ENCODE data around the gene ZNF723.
"Not testable (repeated sequence)": the region's sequence is repeated elsewhere in the genome, so short reads cannot be mapped to it uniquely, and the experiment has no call there.

Gene ZNF723

DNA sequence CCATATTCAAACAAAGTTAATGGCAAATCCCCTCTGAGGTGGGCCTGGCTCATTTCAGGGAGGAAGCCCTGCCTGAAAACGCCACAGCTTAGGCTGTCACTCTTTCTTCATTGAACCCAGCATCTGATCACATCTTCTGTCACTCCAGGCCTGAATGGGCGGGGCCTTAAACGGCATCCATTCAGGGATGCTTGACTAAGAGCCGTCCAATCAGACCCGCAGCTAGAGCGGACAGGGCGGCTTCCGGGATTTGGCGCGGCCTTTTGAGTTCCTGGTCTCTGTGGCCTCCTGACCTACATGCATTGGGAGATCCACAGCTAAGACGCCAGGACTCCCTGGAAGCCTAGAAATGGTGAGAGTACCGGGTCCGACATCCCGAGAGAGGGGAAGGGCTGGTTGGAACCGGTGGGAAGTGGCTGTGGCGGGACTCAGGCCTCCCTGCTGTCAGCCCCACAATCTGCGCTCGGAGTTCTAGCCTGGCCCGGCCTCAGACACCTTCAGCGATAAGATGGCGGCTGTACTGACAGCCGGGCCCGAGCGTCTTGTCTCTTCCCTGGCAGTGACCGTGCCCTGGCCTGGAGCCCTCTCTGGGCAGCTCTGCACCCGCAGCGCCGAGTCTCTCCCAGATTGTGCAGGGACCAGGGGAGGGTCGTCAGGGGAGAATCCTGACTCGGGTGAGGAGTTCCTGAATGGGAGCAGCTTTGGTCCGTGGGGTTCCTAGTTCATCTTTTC lies at the start of gene ZNF723:
Gene ZNF723 (plus strand): TSS at position 261 of the 732 bp plus-strand sequence. CDS start 89 bp downstream, at position 350.
- no peak for DNase-seq (ENCODE audit: low spot score)

DNA sequence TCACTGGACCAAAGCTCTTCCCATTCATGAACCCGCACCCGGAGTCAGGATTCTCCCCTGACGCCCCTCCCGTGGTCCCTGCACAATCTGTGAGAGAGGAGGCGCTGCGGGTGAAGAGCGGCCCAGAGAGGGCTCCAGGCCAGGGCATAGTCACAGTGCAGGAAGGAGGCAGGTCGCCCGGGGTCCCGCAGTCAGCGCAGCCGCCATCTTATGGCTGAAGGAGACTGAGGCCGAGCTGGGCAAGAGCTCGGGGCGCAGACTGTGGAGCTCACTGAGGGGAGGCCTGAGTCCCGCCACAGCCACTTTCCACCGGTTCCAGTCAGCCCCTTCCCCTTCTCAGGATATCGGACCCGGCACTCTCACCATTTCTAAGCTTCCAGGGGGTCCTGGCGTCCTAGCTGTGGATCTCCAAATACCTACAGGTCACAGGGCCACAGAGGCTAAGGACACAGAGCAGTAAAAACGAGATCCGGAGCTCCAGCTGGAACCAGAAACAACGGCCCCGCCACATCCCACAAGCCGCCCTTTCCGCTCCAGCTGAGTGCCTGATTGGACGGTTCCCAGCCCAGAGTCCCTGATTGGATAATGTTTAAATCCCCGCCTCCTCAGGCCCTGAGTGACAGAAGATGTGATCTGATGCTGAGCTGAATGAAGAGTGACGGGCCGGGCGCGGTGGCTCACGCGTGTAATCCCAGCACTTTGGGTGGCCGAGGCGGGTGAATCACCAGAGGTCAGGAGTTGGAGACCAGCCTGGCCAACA lies 48.3 kb upstream of the ZNF723 start, which contains the start of gene ZNF99:
Gene ZNF99 (minus strand): TSS at position 501 of the 760 bp plus-strand sequence. CDS start 135 bp downstream, at position 366.
- no peak for DNase-seq (ENCODE audit: low spot score)

DNA sequence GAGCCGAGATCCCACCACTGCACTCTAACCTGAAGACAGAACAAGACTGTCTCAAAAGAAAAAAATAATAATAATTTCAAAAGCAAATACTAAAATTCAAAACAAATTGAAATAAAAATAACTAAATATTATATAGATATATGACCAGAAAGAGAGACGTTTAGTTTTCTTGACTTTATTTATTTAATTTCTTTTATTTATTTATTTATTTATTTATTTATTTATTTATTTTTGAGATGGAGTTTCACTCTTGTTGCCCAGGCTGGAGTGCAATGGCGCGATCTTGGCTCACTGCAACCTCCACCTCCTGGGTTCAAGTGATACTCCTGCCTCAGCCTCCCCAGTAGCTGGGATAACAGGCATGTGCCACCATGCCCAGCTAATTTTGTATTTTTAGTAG lies 39.2 kb upstream of the ZNF723 start:
- not testable (repeated sequence) for DNase-seq (ENCODE audit: low spot score)

DNA sequence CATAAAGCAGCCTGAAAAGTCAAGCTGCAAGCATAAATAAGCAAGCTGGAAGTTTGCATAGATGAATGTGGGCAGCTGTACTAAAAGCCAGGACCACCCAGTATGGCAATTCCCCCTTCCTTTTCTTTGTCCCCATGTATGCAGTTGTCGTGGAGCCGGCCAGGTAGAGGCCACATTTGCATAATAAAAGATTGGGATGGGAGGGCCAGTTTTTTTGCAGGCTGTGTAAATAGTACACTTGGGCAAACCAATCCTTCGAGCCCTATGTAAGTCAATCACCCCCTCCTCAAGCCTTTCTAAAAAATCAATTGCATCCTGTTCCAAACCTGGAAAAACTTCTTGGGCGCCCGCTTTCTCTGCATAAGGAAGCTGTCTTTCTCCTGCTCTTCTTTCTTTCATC lies 35.1 kb upstream of the ZNF723 start:
- DNase-seq (ENCODE audit: low spot score), result no peak

DNA sequence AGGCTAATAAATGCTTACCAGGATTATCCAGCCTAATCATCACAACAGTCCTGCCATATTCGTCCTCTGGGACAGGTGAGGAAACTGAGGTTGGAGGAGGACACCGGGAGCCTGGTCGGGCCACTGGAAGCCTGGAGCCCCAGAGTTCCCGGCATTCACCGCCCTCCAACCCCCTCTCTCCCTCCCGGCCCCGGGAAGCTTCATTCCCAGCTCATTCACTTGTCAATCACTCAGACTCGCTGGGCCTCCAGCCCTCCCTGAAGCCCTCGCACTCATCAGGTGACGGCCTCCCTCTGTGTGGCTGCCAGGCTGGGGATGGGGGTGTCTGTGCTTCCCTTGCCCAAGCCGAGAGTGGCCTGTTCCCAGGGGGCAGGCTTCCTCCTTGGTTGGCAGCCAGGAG lies 25.7 kb upstream of the ZNF723 start:
- DNase-seq (ENCODE audit: low spot score), result no peak

DNA sequence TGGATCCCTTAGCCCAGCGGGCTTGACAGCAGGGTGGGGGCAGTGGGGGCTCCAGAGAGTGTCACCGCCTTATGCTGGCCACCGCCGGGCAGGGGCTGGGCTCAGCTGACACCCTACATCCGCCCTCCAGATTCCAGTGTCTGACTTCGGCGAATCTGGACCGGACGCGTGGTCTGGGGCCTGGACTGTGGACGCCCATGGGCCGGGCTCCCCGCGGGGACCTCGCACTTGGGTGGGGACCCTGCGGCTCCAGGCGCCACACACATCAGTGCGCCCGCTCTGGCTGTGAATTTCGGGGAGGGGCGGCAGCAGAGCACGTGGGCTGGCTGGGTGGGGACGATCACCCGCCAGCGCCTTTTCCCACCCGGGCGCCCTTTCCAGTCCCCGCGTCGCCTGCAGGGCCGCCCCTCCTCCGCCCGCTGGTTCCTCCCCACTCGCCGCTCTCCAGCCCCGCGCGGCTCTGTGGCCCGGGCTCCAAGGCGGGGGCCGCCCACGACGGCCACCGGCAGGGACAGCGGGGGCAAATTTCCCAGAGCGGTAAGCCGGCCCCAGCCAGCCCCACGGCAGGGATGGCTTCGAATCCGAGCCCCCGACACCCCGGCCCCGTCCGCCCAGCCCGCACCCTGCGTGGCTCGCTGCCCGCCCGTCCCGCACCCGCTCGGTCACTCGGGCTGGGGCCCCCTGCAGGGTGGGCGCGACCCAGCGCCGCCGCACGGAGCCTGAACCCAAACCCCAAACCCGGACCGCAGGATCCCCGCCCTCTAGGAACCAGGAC lies 24.8 kb upstream of the ZNF723 start:
- DNase-seq (ENCODE audit: low spot score), result no peak

DNA sequence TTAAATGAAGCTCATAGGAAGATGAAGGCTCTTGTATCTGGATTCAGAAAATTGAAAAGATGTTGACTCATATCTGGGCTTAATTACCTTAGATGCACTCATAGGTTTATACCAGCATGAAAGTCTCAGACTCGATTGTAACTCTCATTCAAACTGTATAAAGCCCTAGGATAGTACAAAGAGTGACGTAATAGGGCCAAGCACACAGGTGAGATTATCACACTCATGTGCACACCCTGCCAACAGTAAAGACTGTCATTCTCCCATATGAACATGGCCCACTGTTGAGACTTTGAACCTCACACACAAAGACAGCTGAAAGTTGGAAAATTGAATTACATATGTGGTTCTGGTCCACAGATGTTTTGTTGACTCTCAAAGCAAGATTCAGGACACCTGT lies 18.0 kb upstream of the ZNF723 start:
- no peak for DNase-seq (ENCODE audit: low spot score)

DNA sequence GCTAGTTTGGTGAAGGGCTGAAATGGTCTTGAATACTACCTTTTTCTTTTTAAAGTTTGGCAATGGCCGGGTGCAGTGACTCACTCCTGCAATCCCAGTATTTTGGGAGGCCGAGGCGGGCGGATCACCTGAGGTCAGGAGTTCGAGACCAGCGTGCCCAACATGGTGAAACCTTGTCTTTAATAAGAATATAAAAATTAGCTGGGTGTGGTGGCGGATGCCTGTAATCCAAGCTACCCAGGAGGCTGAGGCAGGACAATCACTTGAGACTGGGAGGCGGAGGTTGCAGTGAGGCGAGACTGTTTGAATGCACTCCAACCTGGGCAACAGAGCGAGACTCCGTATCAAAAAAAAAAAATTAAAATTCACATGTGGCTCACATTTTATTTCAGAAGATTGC lies 880 bp upstream of the ZNF723 start:
- no peak for DNase-seq (ENCODE audit: low spot score)

DNA sequence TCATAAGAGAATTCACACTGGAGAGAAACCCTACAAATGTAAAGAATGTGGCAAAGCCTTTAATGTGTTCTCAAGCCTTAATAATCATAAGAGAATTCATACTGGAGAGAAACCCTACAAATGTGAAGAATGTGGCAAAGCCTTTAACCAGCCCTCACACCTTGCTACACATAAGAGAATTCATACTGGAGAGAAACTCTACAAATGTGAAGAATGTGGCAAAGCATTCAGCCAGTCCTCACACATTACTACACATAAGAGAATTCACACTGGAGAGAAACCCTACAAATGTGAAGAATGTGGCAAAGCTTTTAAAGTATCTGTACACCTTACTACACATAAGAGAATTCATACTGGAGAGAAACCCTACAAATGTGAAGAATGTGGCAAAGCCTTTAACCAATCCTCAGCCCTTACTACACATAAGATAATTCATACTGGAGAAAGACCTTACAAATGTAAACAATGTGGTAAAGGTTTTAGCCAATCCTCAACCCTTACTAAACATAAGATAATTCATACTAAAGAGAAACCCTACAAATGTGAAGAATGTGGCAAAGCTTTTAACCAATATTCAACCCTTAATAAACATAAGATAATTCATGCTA lies 25.7 kb downstream of the ZNF723 start:
- DNase-seq (ENCODE audit: low spot score), result not testable (repeated sequence)

DNA sequence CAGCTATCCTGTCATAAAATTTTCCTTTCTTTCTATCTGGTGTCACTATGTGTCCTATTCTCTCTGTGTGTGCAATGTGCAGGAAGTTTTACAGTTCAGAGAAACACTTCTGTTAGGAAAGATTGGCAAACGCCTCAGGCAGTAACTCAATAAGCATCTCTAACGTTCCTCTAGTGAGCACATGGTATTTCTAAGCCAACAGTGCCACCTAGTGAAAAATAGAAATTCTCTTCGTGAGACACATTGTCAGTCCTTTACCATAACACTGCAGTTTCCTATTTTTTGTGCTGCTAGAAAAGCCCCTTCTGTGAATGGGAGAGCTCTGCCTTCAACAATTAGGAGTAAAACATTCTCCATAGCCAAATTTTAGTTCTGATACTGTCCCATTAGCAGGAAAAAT lies 50.7 kb downstream of the ZNF723 start:
- DNase-seq (ENCODE audit: low spot score), result peak; percentile 12

DNA sequence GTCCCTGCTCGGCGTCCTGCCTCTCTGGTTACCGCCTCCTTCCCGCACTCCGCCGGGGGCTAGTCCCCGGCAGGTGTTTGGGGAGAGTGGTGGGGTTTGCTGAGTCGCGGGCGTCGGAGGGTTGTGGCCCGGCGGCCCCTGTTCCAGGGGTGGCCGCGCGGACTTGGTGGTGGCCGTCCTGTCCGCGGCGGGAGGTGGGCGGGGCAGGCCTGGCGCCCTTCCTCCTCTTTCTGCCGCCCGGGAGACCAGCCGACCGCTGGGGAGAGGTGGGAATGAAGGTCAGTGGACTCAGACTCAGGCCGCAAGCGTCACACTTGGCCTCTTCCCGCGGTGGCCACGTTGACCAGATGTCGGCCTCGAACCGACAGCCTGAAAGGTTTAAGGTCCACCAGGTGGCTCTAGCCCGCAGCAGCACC lies 61.8 kb downstream of the ZNF723 start:
- DNase-seq (ENCODE audit: low spot score), result no peak

DNA sequence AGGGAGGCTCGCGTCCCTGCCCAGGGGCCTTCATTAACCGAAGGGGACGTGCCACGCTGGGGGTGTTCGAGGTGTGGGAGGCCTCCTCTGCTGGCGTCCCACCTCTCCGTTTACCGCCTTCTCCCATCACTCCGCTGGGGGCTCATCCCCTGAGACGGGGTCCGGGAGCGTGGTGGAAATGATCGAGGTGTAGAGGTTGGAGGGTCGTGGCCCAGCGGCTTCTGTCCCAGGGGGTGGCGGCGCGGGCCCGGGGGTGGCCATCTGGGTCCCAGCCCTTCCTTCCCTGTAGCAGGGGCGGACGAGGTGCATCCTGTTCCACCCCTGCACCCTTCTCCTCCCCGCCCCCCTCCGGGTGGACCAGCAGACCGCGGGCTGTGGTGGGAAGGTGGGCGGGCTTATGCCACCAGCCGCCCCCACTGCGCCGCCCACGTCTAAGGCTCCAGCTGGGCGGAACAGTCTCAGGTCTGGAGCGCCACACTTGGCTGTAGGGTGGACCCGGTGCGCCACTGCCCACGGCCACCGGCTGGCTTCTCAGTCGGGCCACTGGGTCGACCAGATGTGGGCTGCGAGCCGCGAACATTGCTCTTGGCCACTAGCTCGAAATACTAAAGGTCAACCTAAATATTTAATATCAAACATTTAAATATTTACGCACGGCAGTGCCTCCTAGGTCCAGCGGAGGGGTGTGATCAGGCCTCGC lies 69.5 kb downstream of the ZNF723 start:
- DNase-seq (ENCODE audit: low spot score), result no peak
